ENCODE data around the gene GNRH2.
"Not testable (repeated sequence)": the region's sequence is repeated elsewhere in the genome, so short reads cannot be mapped to it uniquely, and the experiment has no call there.

Gene GNRH2

GRCh38 chr20:3074812-3075211 is 31.4 kb downstream of the GNRH2 start:
- no peak overlapping the region for H4K91ac ChIP-seq (ENCODE audit: low read depth, low read length)
- H3K18ac ChIP-seq (ENCODE audit: low read length): no peak overlapping the region
- no peak overlapping the region for H3K14ac ChIP-seq (ENCODE audit: low read length)
- H2BK12ac ChIP-seq (ENCODE audit: low read length): no peak overlapping the region
- no peak overlapping the region for H3K23ac ChIP-seq (ENCODE audit: low read length)
- H3K4me1 ChIP-seq (ENCODE audit: control insufficient read depth in 1 of 2, insufficient read depth in 2 of 2, low read length in 2 of 2): peaks cover 0 to 3% of the 10 kb centered on the region in 2 experiments
- H3K79me2 ChIP-seq (ENCODE audit: control insufficient read depth, insufficient read depth, low read length, poor library complexity): no peaks in the 10 kb centered on the region
- H3K27ac ChIP-seq (ENCODE audit: low read depth, low read length): no peak overlapping the region
- H4K12ac ChIP-seq (ENCODE audit: low read depth, low read length): no peak overlapping the region
- H3K36me3 ChIP-seq (ENCODE audit: control insufficient read depth in 1 of 2, insufficient read depth in 2 of 2, low read length in 2 of 2): no peaks in the 10 kb centered on the region
- H3K27me3 ChIP-seq (ENCODE audit: insufficient read depth, low read length): peaks cover 19% of the 10 kb centered on the region
- H4K8ac ChIP-seq (ENCODE audit: low read depth, low read length): no peak overlapping the region
- no CpG with 5 or more reads among the region's 6 CpGs for WGBS (ENCODE audit: extremely low coverage, insufficient coverage, insufficient read length)
- no peak overlapping the region for H3K4me2 ChIP-seq (ENCODE audit: low read length)
- H2BK5ac ChIP-seq (ENCODE audit: low read depth, low read length, poor library complexity): no peak overlapping the region
- H3K4ac ChIP-seq (ENCODE audit: low read depth, low read length): no peak overlapping the region
- H2BK120ac ChIP-seq (ENCODE audit: insufficient read depth, low read length, poor library complexity): no peak overlapping the region
- no peak overlapping the region for H3K9ac ChIP-seq (ENCODE audit: low read length)
- H3K4me3 ChIP-seq (ENCODE audit: low read depth, low read length): no peak overlapping the region
- H3K79me1 ChIP-seq (ENCODE audit: low read length): no peaks in the 10 kb centered on the region
- no peak overlapping the region for H2AK5ac ChIP-seq (ENCODE audit: low read length)
- DNase-seq: no peak
- no peak overlapping the region for H2AFZ ChIP-seq (ENCODE audit: insufficient read depth, low read length, poor library complexity)
- peaks cover 8% of the 10 kb centered on the region for H3K9me3 ChIP-seq (ENCODE audit: insufficient read depth, low read depth, low read length)

GRCh38 chr20:3075315-3075714 is 31.9 kb downstream of the GNRH2 start:
- not testable (repeated sequence) for H3K9me3 ChIP-seq (ENCODE audit: insufficient read depth, low read depth, low read length); H3K79me1 ChIP-seq (ENCODE audit: low read length); H4K8ac ChIP-seq (ENCODE audit: low read depth, low read length); H2AK5ac ChIP-seq (ENCODE audit: low read length); H2AFZ ChIP-seq (ENCODE audit: insufficient read depth, low read length, poor library complexity); H3K9ac ChIP-seq (ENCODE audit: low read length); H4K91ac ChIP-seq (ENCODE audit: low read depth, low read length); H3K79me2 ChIP-seq (ENCODE audit: control insufficient read depth, insufficient read depth, low read length, poor library complexity); H2BK5ac ChIP-seq (ENCODE audit: low read depth, low read length, poor library complexity); H3K23ac ChIP-seq (ENCODE audit: low read length); H3K27ac ChIP-seq (ENCODE audit: low read depth, low read length); H3K36me3 ChIP-seq (ENCODE audit: control insufficient read depth in 1 of 2, insufficient read depth in 2 of 2, low read length in 2 of 2); DNase-seq; H4K12ac ChIP-seq (ENCODE audit: low read depth, low read length); H3K4me2 ChIP-seq (ENCODE audit: low read length); H2BK120ac ChIP-seq (ENCODE audit: insufficient read depth, low read length, poor library complexity); H3K18ac ChIP-seq (ENCODE audit: low read length); H2BK12ac ChIP-seq (ENCODE audit: low read length); H3K4me1 ChIP-seq (ENCODE audit: control insufficient read depth in 1 of 2, insufficient read depth in 2 of 2, low read length in 2 of 2); H3K4me3 ChIP-seq (ENCODE audit: low read depth, low read length); H3K4ac ChIP-seq (ENCODE audit: low read depth, low read length); H3K14ac ChIP-seq (ENCODE audit: low read length)
- WGBS (ENCODE audit: extremely low coverage, insufficient coverage, insufficient read length): no CpG with 5 or more reads among the region's 6 CpGs
- H3K27me3 ChIP-seq (ENCODE audit: insufficient read depth, low read length): peaks cover 19% of the 10 kb centered on the region

GRCh38 chr20:3077618-3078134 is 34.3 kb downstream of the GNRH2 start:
- Histone ChIP-seq H3K4me1 (ENCODE audit: control insufficient read depth in 1 of 2, insufficient read depth in 2 of 2, low read length in 2 of 2) (peaks cover 0 to 4% of the 10 kb centered on the region in 2 experiments), H4K8ac (ENCODE audit: low read depth, low read length) (no peak overlapping the region), H3K23ac (ENCODE audit: low read length) (no peak overlapping the region), H2AK5ac (ENCODE audit: low read length) (no peak overlapping the region), H3K27ac (ENCODE audit: low read depth, low read length) (no peak overlapping the region), H2BK120ac (ENCODE audit: insufficient read depth, low read length, poor library complexity) (no peak overlapping the region), H3K18ac (ENCODE audit: low read length) (no peak overlapping the region), H3K4me3 (ENCODE audit: low read depth, low read length) (no peak overlapping the region), H3K4me2 (ENCODE audit: low read length) (no peak overlapping the region), H3K14ac (ENCODE audit: low read length) (no peak overlapping the region), H3K4ac (ENCODE audit: low read depth, low read length) (no peak overlapping the region), H2AFZ (ENCODE audit: insufficient read depth, low read length, poor library complexity) (no peak overlapping the region), H3K79me2 (ENCODE audit: control insufficient read depth, insufficient read depth, low read length, poor library complexity) (no peaks in the 10 kb centered on the region), H3K79me1 (ENCODE audit: low read length) (no peaks in the 10 kb centered on the region), H3K36me3 (ENCODE audit: control insufficient read depth in 1 of 2, insufficient read depth in 2 of 2, low read length in 2 of 2) (no peaks in the 10 kb centered on the region), H2BK12ac (ENCODE audit: low read length) (no peak overlapping the region), H3K27me3 (ENCODE audit: insufficient read depth, low read length) (peaks cover 23% of the 10 kb centered on the region), H4K12ac (ENCODE audit: low read depth, low read length) (no peak overlapping the region), H3K9me3 (ENCODE audit: insufficient read depth, low read depth, low read length) (peaks cover 4% of the 10 kb centered on the region), H3K9ac (ENCODE audit: low read length) (no peak overlapping the region), H4K91ac (ENCODE audit: low read depth, low read length) (no peak overlapping the region), H2BK5ac (ENCODE audit: low read depth, low read length, poor library complexity) (no peak overlapping the region)
- no peak for DNase-seq
- no CpG with 5 or more reads among the region's 4 CpGs for WGBS (ENCODE audit: extremely low coverage, insufficient coverage, insufficient read length)

DNA sequence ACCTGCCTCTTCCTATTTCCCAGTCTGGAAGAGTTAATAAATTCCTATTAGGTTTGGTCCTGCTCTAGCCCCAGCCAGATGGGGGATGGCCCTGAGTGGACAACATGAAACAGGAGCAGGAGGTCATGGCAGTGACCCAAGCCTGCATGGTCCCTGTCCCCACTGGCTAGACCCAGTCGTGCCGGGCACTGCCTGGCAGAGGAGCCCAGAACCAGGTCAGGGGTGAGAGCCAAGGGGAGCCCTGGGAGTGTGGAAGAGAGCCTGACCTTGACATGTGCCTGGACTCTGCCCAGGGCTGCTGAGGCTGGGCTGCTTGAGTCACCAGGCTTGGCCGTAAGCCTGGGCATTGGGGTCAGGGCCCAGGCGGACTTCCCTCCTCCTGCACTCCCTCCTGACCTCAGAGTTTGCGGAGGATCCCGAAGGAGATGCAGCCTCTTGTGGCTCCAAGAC is 37.5 kb downstream of the GNRH2 start:
- Histone ChIP-seq H3K27me3 (ENCODE audit: insufficient read depth, low read length) (peaks cover 37% of the 10 kb centered on the region), H2AFZ (ENCODE audit: insufficient read depth, low read length, poor library complexity) (no peak overlapping the region), H3K18ac (ENCODE audit: low read length) (no peak overlapping the region), H3K4me1 (ENCODE audit: control insufficient read depth in 1 of 2, insufficient read depth in 2 of 2, low read length in 2 of 2) (peaks cover 0 to 13% of the 10 kb centered on the region in 2 experiments), H3K27ac (ENCODE audit: low read depth, low read length) (no peak overlapping the region), H4K91ac (ENCODE audit: low read depth, low read length) (no peak overlapping the region), H2BK120ac (ENCODE audit: insufficient read depth, low read length, poor library complexity) (no peak overlapping the region), H2AK5ac (ENCODE audit: low read length) (no peak overlapping the region), H2BK12ac (ENCODE audit: low read length) (no peak overlapping the region), H3K14ac (ENCODE audit: low read length) (no peak overlapping the region), H3K36me3 (ENCODE audit: control insufficient read depth in 1 of 2, insufficient read depth in 2 of 2, low read length in 2 of 2) (no peaks in the 10 kb centered on the region), H2BK5ac (ENCODE audit: low read depth, low read length, poor library complexity) (no peak overlapping the region), H3K79me2 (ENCODE audit: control insufficient read depth, insufficient read depth, low read length, poor library complexity) (no peaks in the 10 kb centered on the region), H3K23ac (ENCODE audit: low read length) (no peak overlapping the region), H3K9me3 (ENCODE audit: insufficient read depth, low read depth, low read length) (peaks cover 5% of the 10 kb centered on the region), H3K4me2 (ENCODE audit: low read length) (no peak overlapping the region), H4K12ac (ENCODE audit: low read depth, low read length) (no peak overlapping the region), H4K8ac (ENCODE audit: low read depth, low read length) (no peak overlapping the region), H3K4me3 (ENCODE audit: low read depth, low read length) (no peak overlapping the region), H3K9ac (ENCODE audit: low read length) (no peak overlapping the region), H3K79me1 (ENCODE audit: low read length) (no peaks in the 10 kb centered on the region), H3K4ac (ENCODE audit: low read depth, low read length) (no peak overlapping the region)
- no CpG with 5 or more reads among the region's 6 CpGs for WGBS (ENCODE audit: extremely low coverage, insufficient coverage, insufficient read length)
- no peak for DNase-seq
